Chondrocyte (in vitro differentiated cells): Measurements from ENCODE around the gene TULP4. TPM values are rescaled to one million over a fixed set of nuclear protein-coding genes. Genes with fewer than 3 reads are reported as not detected.
"Not testable (repeated sequence)": the region's sequence is repeated elsewhere in the genome, so short reads cannot be mapped to it uniquely, and the experiment has no call there.

ENCODE experiments used
- DNase-seq: peaks from one replicate; pipeline ENCODE4 v3.0.0; 2021; ENCODE audit warnings: mixed read lengths, low spot score
- H3K27ac Mint-ChIP-seq: one replicate; pipeline ENCODE4 v1.8.0; 2021; ENCODE audit warnings: mild to moderate bottlenecking, moderate library complexity, mixed read lengths; ENCODE audit not compliant: unreplicated experiment
- H3K27me3 Mint-ChIP-seq: 2 replicates; pipeline ENCODE4 v1.8.0; 2021; ENCODE audit warnings: low read depth, mixed read lengths
- H3K36me3 Mint-ChIP-seq: 2 replicates; pipeline ENCODE4 v1.8.0; 2021; ENCODE audit warnings: low read depth, mixed read lengths
- H3K4me1 Mint-ChIP-seq: 2 replicates; pipeline ENCODE4 v1.8.0; 2021; ENCODE audit warnings: low read depth, mild to moderate bottlenecking, mixed read lengths
- H3K4me3 Mint-ChIP-seq: one replicate; pipeline ENCODE4 v1.8.0; 2021; ENCODE audit warnings: mild to moderate bottlenecking, moderate library complexity, mixed read lengths; ENCODE audit not compliant: unreplicated experiment
- H3K9me3 Mint-ChIP-seq: 2 replicates; pipeline ENCODE4 v1.8.0; 2021; ENCODE audit warnings: low read depth, mixed read lengths
- CTCF ChIP-seq: fragments of 200-600 bp; sonication (generic); IDR thresholded peaks from 2 replicates; pipeline ENCODE4 v1.5.0; 2021; ENCODE audit warnings: antibody characterized with exemption, mild to moderate bottlenecking, moderate library complexity
- total RNA-seq: library from RNA; stranded (reverse); gene quantifications from 3 replicates; pipeline ENCODE4 v1.2.1, GENCODE V29; 2021

The TULP4 gene
- total RNA-seq, 1 donor from 2014 or later = 97.7 TPM

- H3K4me3 Mint-ChIP-seq, H3K27ac Mint-ChIP-seq, H3K27me3 Mint-ChIP-seq, DNase-seq: not testable (repeated sequence)
- peaks cover 18% of the 10 kb centered on the region for H3K9me3 Mint-ChIP-seq
- peaks cover 29% of the 10 kb centered on the region for H3K36me3 Mint-ChIP-seq
- peaks cover 10% of the 10 kb centered on the region for H3K4me1 Mint-ChIP-seq
Measured at GRCh38 chr6:158300306-158301143, 11.7 kb upstream of the TULP4 start.

GRCh38 chr6:158301561-158301960 is 10.7 kb upstream of the TULP4 start:
- DNase-seq, H3K4me3 Mint-ChIP-seq, H3K27ac Mint-ChIP-seq, H3K27me3 Mint-ChIP-seq: not testable (repeated sequence)
- H3K9me3 Mint-ChIP-seq = peaks cover 12% of the 10 kb centered on the region
- H3K4me1 Mint-ChIP-seq = peaks cover 10% of the 10 kb centered on the region
- H3K36me3 Mint-ChIP-seq = peaks cover 23% of the 10 kb centered on the region

GRCh38 chr6:158302195-158302796 is 10.0 kb upstream of the TULP4 start:
- Mint-ChIP-seq H3K4me1 (peaks cover 10% of the 10 kb centered on the region), H3K36me3 (peaks cover 17% of the 10 kb centered on the region)
- H3K27me3 Mint-ChIP-seq, DNase-seq, H3K9me3 Mint-ChIP-seq, H3K27ac Mint-ChIP-seq, H3K4me3 Mint-ChIP-seq: not testable (repeated sequence)

- no peak for DNase-seq
- Mint-ChIP-seq H3K4me3 (no peak overlapping the region), H3K9me3 (peaks cover 3% of the 10 kb centered on the region), H3K27me3 (no peaks in the 10 kb centered on the region), H3K4me1 (peaks cover 10% of the 10 kb centered on the region), H3K36me3 (peaks cover 14% of the 10 kb centered on the region), H3K27ac (no peak overlapping the region)
- no peak for TF ChIP-seq CTCF
Measured at GRCh38 chr6:158303210-158303731, 9.0 kb upstream of the TULP4 start.

GRCh38 chr6:158304254-158304653 is 8.0 kb upstream of the TULP4 start:
- Mint-ChIP-seq H3K27ac (no peak overlapping the region), H3K27me3 (no peaks in the 10 kb centered on the region), H3K4me3 (no peak overlapping the region), H3K9me3 (peaks cover 3% of the 10 kb centered on the region), H3K4me1 (peaks cover 10% of the 10 kb centered on the region), H3K36me3 (peaks cover 9% of the 10 kb centered on the region)
- no peak for DNase-seq
- no peak for TF ChIP-seq CTCF

- TF ChIP-seq CTCF = no peak
- H3K27me3 Mint-ChIP-seq = no peaks in the 10 kb centered on the region
- no peak for DNase-seq
- H3K27ac Mint-ChIP-seq = no peak overlapping the region
- H3K36me3 Mint-ChIP-seq = peaks cover 21% of the 10 kb centered on the region
- no peak overlapping the region for H3K4me3 Mint-ChIP-seq
- H3K4me1 Mint-ChIP-seq = peaks cover 8% of the 10 kb centered on the region
- H3K9me3 Mint-ChIP-seq = no peaks in the 10 kb centered on the region
Measured at GRCh38 chr6:158309814-158310213, 2.5 kb upstream of the TULP4 start.
